HCT116 (cell line): Measurements from ENCODE around the gene TCP10L.

Experiments
- CTCF ChIP-seq, 3 experiments: fragments of 200-600 bp in 1 of 3; sonication (generic) in 1 of 3; IDR thresholded peaks in 2 of 3; conservative IDR thresholded peaks in 1 of 3; 2 replicates each; pipeline ENCODE4 v1.5.1; 2012 to 2017; ENCODE audit warnings: low read depth in 2 of 3, low read length in 2 of 3, antibody characterized with exemption in 1 of 3, borderline replicate concordance in 1 of 3, control low read depth in 1 of 3, mild to moderate bottlenecking in 1 of 3, mixed read lengths in 1 of 3, mixed run types in 1 of 3, moderate library complexity in 1 of 3; ENCODE audit not compliant: insufficient read depth in 1 of 3
- MAX ChIP-seq: IDR thresholded peaks from 2 replicates; pipeline ENCODE4 v1.6.1; 2012
- POLR2A ChIP-seq: IDR thresholded peaks from 2 replicates; pipeline ENCODE4 v1.7.0; 2011; ENCODE audit warnings: borderline replicate concordance; ENCODE audit not compliant: insufficient read depth, insufficient read length; ENCODE audit errors: extremely low read depth
- SIN3A ChIP-seq: IDR thresholded peaks from 2 replicates; pipeline ENCODE4 v1.6.1; 2012; ENCODE audit warnings: low read depth

GRCh38 chr21:32603131-32603530, 17.8 kb upstream of the TCP10L start:
- TF ChIP-seq MAX (no peak), POLR2A (no peak), CTCF (IDR thresholded peaks at IDR 0.05 in 2 of 3, conservative IDR thresholded peaks at IDR 0.05 in 1 of 3; ENCODE audit: borderline replicate concordance in 1 of 3, insufficient read depth in 1 of 3, low read depth in 2 of 3, low read length in 2 of 3) (no peak), SIN3A (no peak)
